ENCODE results near the gene ZNF618. TPM values are rescaled to one million over a fixed set of nuclear protein-coding genes. Genes with fewer than 3 reads are reported as not detected.

ZNF618 gene
- total and polyA plus RNA-seq, 7 donors, result 0.92 to 8.0 (median 2.3) TPM

DNA sequence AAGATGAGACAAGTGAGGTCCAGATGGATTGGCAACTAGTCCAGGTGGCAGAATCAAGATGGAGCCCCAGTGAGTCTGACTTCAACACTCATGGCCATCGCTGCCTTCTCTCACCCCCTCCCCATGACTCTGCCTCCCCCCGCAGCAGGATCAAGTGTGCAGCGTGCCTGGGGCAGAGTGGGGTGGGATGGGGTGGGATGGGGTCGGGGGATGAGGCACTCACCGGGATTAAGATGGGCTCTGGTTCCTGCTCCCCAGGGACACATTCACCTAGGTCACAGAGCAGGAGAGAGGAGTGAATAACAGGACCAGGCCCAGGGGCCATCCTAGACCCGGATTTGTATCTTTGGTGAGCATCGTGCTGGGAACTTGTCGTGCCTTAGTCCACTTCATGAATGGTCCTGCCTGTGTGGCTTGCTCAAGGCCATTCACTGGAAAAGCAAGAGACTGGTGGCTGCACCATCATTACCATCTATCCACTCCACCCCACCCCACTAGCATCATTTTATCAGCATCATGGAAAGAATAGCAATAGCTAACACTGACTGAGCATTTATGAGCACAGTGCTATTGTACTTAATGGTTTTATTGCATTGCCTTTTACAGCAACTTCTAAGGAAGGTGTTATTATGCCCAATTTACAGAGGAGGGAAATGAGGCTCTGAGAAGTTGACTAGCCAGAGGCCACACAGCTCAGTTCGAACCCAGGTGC, 193.5 kb downstream of the ZNF618 start:
- intact Hi-C loops (cut with DNase I), result no loop called here
- peak; percentile 30 for DNase-seq

DNA sequence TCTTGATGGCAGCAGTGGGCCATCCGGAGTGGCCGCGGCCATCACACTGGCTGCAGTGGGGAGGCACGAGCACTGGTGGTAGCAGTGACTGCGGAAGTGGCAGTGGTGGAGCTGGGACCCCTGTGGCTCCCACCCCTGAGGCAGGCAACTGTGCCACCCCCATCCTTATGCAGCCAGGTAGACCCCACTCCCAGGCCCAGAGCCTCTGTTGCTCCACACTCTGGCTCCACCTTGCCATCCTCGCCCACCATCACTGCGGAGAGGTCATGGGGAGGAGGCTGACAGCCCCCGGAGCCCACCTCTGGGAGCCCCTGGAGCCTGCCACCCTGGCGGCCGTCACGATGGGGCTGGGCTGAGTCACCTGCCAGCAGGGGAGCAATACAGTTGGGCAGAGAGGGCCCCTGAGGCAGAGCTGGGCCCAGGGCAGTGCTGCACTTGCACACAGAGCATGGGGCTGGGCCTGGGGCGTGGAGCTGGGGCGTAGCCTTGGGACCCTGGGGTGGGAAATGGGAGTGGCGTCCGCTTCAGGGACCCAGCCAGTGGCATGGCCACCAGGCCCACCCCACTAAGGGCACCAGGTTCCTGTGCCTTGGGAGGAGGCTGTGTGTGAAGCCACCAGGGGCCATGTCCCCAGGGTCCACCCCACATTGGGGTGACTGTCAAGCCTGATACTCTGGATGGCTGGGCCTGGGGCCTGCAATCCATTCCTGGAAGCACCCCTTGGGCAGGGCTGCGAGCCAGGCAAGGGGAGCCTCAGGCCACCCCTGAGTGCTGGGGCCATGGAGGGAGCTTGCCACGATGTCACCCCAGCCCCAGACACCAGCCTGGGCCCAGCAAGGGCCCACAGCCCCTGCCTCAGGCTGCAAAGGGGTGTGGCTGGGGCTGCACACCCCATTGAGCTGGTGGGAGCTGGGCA, 194.3 kb downstream of the ZNF618 start:
- DNase-seq, result peak; percentile 51
- peaks cover 0 to 10% (median 8%) of the 10 kb centered on the region in 4 donors for H3K4me1 ChIP-seq
- H3K27me3 ChIP-seq, result peaks cover 0 to 10% (median 0%) of the 10 kb centered on the region in 3 donors
- WGBS, 2 donors, result 52 to 74% methylated on average over 17 of the region's 17 CpGs
- H3K4me3 ChIP-seq, result no peak overlapping the region
- no peak overlapping the region for H3K27ac ChIP-seq
- TF ChIP-seq POLR2A (IDR thresholded peaks at IDR 0.05) (no peak), POLR2AphosphoS5 (IDR thresholded peaks at IDR 0.05) (no peak), EP300 (IDR thresholded peaks at IDR 0.05) (no peak)
- TF ChIP-seq, protein P1, sequence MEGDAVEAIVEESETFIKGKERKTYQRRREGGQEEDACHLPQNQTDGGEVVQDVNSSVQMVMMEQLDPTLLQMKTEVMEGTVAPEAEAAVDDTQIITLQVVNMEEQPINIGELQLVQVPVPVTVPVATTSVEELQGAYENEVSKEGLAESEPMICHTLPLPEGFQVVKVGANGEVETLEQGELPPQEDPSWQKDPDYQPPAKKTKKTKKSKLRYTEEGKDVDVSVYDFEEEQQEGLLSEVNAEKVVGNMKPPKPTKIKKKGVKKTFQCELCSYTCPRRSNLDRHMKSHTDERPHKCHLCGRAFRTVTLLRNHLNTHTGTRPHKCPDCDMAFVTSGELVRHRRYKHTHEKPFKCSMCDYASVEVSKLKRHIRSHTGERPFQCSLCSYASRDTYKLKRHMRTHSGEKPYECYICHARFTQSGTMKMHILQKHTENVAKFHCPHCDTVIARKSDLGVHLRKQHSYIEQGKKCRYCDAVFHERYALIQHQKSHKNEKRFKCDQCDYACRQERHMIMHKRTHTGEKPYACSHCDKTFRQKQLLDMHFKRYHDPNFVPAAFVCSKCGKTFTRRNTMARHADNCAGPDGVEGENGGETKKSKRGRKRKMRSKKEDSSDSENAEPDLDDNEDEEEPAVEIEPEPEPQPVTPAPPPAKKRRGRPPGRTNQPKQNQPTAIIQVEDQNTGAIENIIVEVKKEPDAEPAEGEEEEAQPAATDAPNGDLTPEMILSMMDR (IDR thresholded peaks at IDR 0.05), result no peak
- intact Hi-C loops (cut with DNase I), result no loop called here
- H3K36me3 ChIP-seq, result no peaks in the 10 kb centered on the region
- no peaks in the 10 kb centered on the region for H3K9me3 ChIP-seq

More for the DNA sequence above, 193.5 kb downstream of the ZNF618 start:
- Histone ChIP-seq H3K9me3 (no peaks in the 10 kb centered on the region), H3K4me3 (no peak overlapping the region), H3K27me3 (peaks cover 0 to 15% (median 0%) of the 10 kb centered on the region in 3 donors), H3K27ac (no peak overlapping the region), H3K4me1 (peaks cover 0 to 10% (median 8%) of the 10 kb centered on the region in 4 donors), H3K36me3 (no peaks in the 10 kb centered on the region)
- TF ChIP-seq, protein P1 (IDR thresholded peaks at IDR 0.05), result no peak
- TF ChIP-seq POLR2A (IDR thresholded peaks at IDR 0.05), result no peak
- TF ChIP-seq POLR2AphosphoS5 (IDR thresholded peaks at IDR 0.05), result no peak
- TF ChIP-seq EP300 (IDR thresholded peaks at IDR 0.05), result no peak
- WGBS, 2 donors, result 43 to 73% methylated on average over 9 of the region's 9 CpGs

DNA sequence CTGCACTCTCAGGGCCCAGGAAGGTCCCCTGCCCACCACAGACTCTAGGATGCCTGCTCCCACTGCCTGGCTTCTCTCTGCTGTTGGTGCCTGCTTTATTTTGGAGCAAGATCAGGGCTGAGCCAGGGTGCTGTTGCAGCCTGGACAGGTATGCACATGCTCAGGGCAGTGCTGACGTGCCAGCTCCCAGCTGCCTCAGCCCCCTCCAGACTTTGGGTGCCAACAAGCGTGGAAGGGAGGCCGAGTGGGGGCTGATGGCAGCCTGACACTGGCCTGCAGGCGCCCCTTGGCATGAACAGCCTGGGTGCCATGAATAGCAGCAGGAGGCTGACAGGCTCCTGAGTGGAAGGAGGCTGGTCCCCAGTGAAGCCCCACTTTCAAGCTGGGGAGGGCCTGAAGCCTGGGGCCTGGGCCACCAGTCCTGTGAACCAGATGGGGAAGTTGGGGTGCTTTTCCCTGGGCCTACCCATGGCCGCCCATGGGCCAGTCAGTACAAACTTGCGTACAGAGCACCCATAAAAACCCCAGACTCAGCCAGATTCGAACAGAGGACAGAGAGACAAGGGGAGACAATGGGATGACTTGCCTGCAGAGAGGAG, 195.2 kb downstream of the ZNF618 start:
- TF ChIP-seq, protein P1 (IDR thresholded peaks at IDR 0.05), result no peak
- TF ChIP-seq POLR2A (IDR thresholded peaks at IDR 0.05), result no peak
- no peak for TF ChIP-seq EP300 (IDR thresholded peaks at IDR 0.05)
- no peak for TF ChIP-seq POLR2AphosphoS5 (IDR thresholded peaks at IDR 0.05)
- WGBS, 2 donors, result 81 to 94% methylated on average over 7 of the region's 7 CpGs
- peak; percentile 42 for DNase-seq
- peaks cover 0 to 10% (median 8%) of the 10 kb centered on the region in 4 donors for H3K4me1 ChIP-seq
- H3K27ac ChIP-seq, result no peak overlapping the region
- H3K4me3 ChIP-seq, result no peak overlapping the region
- intact Hi-C loops (cut with DNase I), result no loop called here
- H3K36me3 ChIP-seq, result no peaks in the 10 kb centered on the region
- no peaks in the 10 kb centered on the region for H3K9me3 ChIP-seq
- peaks cover 0 to 1% (median 0%) of the 10 kb centered on the region in 3 donors for H3K27me3 ChIP-seq

DNA sequence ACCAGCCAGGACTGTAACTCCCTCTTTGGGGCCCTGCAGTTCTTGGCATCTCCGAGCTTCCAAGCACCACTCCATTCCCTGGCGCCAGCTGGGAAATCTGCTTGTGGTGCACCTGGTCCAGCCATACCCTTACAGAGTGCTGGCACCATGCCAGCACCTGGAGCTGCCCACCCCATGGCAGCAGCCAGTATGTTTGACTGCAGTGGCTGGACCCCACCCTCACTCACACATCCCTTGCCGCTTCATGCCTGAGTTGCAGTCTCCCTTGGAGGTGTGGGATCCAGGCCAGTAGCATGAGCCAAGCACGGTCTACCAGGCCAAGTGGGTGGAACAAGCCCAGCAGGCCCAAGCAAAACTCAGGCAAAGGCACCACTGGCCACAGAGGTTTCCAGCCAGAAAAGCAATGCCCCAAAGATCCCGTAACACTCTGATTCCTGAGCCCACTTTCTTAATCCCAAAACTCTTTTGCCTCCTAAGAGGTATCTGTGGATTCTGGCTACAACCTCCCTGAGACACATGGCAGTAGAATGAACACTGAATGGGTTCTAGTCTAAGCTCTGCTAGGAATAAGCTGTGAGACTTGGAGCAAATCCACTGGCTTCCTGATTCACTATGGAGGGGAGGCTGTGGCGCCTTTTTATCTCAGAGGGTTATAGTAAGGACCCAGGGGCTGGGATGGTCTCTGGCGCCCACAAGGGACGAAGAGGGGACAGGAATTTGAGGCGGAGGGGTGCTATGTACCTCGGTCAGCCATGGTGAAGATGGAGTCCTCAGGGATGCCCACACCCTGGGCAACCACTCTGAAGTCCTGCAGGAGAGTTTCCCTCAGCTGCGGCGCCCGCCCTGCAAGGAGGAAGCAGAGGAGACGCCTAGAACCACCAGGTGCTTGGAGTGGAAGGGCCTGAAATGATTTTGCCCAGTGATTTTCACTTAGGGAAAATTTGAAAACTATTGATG, 196.4 kb downstream of the ZNF618 start:
- no peaks in the 10 kb centered on the region for H3K36me3 ChIP-seq
- peaks cover 0 to 10% (median 8%) of the 10 kb centered on the region in 4 donors for H3K4me1 ChIP-seq
- no peak overlapping the region for H3K27ac ChIP-seq
- WGBS, 2 donors, result 47 to 69% methylated on average over 14 of the region's 14 CpGs
- intact Hi-C loops (cut with DNase I), result no loop called here
- no peaks in the 10 kb centered on the region for H3K27me3 ChIP-seq
- TF ChIP-seq POLR2AphosphoS5 (IDR thresholded peaks at IDR 0.05) (peak in 2 of 4 donors; percentile 20 to 28), POLR2A (IDR thresholded peaks at IDR 0.05) (no peak)
- no peak overlapping the region for H3K4me3 ChIP-seq
- no peaks in the 10 kb centered on the region for H3K9me3 ChIP-seq
- peak; percentile 75 for DNase-seq
